T47D (cell line): ENCODE measurements around the gene AKAP11.

Source experiments
- DNase-seq, 2 experiments: peaks; one replicate each; pipeline versions ENCODE4 v3.0.0 to v3.0.0-alpha.2; 2011 to 2012; ENCODE audit warnings: low read depth in 1 of 2, low spot score in 1 of 2
- JUND ChIP-seq: IDR thresholded peaks from 2 replicates; pipeline ENCODE4 v1.6.1; 2012; ENCODE audit warnings: low read depth
- in situ Hi-C: cut with HindIII; loops from 2 replicates; pipeline ENCODE4 v1.10.0; 2016; ENCODE audit warnings: low sequenced_read_pairs, low pct_unique_long_range_greater_than_20kb

AKAP11 gene

DNA sequence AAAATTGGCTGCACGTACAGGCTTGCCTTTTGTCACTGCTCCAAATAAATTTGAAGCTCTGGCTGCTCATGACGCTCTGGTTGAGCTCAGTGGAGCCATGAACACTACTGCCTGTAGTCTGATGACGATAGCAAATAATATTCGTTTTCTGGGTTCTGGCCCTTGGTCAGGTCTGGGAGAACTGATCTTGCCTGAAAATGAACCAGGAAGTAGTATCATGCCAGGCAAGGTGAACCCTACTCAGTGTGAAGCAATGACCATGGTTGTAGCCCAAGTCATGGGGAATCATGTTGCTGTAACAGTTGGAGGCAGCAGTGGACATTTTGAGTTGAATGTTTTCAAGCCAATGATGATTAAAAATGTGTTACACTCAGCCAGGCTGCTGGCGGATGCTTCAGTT lies 16.1 kb upstream of the AKAP11 start:
- TF ChIP-seq JUND, result no peak
- in situ Hi-C loops, result no loop called here
- DNase-seq, result no peak

DNA sequence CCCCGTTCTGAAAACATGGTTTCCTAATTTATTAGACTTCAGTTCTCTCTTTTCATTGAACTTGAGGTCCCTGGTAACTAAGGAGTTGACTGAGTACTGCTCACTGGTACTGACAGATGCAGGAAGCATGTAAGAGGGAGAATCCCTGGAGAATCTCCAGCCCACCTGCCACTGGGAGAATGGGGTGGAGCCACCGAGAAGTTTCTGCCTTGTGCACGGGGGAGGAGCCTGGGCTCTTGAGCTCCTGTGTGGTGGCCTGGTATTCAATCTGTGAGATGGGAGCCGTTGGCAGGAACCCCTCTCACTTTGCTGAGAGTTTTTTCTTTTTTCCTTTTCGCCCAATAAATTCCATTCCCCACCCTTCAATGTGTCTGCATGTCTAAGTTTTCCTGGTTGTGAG lies 13.2 kb upstream of the AKAP11 start:
- in situ Hi-C loops, result no loop called here
- no peak for TF ChIP-seq JUND
- no peak for DNase-seq

DNA sequence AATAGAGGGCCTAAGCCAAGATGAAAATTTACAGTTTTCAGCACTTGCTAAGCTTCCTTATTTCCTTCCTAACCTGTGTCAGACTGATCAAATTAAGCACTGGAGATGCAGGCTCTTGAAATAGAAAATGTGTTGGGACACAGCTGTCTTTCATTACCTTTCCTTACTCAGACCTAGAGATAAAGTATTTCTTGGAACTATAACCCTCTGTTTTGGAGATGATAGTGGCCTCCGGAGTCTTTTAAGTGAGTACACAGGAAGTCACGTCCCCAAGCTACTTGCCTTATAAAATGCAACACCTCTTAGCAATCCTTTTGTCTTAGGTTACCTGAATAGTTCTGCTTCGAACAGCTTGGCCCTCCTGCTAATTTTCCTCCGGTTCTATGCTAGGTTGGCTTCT lies 12.4 kb upstream of the AKAP11 start:
- no peak for TF ChIP-seq JUND
- in situ Hi-C loops, result no loop called here
- DNase-seq, result no peak

DNA sequence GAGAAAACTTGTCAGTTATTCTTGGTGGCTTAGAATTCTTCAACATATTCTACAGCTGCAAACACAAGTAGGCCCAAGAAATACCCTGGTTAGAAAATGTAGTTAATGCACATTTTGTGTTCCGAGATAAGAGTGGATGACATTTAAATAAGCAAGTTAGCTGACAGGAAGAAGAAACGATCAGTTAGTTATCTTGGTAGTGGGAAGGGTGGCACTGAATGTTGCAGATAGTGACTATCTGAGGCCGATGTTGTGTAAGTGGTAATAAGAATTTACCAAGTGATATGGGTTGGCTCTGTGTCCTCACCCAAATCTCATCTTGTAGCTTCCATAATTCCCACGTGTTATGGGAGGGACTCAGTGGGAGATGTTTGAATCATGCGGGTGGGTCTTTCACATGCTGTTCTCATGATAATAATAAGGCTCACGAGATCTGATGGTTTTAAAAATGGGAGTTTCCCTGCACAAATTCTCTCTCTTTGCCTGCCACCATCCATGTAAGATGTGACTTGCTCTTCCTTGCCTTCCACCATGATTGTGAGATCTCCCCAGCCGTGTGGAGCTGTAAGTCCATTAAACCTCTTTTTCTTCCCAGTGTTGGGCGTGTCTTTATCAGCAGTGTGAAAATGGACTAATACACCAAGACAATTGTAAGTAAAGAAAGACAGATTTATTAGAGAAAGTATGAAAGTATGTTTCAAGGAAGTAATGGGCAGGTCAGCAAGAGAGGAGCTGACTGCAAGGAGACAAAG lies 10.9 kb upstream of the AKAP11 start:
- DNase-seq, result no peak
- TF ChIP-seq JUND, result no peak
- in situ Hi-C loops, result no loop called here

DNA sequence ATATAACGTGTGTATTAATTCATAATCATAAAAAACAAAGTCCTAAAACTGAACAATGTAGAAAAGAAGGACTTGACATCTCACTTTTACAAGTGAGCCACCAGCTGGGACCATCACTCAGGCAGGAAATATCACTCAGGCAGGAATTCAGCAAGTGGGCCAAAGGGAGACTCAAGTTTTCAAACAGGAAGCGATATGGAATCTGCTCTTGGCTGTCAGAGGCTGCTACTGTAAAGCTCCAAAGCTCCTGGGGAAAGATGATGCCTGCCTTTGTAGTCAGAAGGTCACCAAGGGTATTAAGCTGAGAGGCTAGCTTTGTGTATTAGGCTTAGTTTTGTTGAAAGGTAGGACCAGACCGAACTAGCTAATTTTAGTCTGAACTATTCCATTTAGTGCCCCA lies 5.5 kb upstream of the AKAP11 start:
- in situ Hi-C loops, result no loop called here
- TF ChIP-seq JUND, result no peak
- no peak for DNase-seq

DNA sequence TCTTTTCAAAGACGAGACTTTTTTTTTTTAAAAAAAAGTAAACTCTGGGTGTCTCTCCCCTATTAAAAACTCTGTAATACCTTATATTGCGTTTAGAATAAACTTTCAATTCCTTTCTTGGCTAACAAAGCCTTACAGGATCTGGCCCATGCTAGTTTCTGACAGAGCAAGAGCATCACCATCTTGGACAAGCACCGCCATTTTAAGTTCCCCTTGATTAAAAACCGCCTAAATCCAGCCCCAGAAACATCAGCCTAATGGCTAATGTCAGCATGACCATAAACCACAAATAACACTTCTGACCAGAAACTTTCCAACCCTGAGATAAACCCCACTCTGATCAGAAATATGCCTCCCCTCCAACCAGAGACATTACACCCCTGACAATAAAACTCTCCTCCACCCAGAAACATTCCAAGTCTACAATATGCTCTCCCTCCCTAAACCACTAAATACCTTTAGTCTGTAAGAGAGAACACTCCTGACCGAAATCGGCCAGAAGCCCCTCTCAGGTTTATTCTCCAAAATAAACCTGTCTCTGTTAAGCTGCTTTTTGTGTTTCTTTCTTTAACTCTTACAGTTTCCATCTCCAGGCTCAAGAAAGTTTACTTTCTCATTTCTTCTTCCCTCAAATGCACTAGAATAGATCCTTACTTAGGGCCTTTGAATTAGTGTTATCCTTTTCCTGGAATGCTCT lies 1.6 kb upstream of the AKAP11 start:
- DNase-seq, result no peak
- in situ Hi-C loops, result no loop called here
- TF ChIP-seq JUND, result no peak

DNA sequence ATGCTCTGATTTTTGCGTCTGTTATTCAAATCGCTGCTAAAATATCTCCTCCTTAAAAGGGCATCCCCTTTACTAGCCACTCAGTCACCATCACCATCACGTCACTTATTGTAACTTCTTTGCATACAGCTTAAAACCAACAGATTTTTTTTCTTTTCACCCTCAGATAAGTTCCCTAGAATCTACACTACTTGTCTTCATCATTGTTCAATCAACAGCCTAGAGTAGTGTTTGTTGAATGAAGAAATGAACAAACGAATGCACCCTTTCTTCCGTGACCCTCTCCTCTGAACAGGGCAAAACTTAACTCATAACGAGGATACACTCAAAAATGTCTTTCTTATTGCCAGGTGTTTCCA lies 1.1 kb upstream of the AKAP11 start:
- no peak for TF ChIP-seq JUND
- in situ Hi-C loops, result no loop called here
- no peak for DNase-seq

DNA sequence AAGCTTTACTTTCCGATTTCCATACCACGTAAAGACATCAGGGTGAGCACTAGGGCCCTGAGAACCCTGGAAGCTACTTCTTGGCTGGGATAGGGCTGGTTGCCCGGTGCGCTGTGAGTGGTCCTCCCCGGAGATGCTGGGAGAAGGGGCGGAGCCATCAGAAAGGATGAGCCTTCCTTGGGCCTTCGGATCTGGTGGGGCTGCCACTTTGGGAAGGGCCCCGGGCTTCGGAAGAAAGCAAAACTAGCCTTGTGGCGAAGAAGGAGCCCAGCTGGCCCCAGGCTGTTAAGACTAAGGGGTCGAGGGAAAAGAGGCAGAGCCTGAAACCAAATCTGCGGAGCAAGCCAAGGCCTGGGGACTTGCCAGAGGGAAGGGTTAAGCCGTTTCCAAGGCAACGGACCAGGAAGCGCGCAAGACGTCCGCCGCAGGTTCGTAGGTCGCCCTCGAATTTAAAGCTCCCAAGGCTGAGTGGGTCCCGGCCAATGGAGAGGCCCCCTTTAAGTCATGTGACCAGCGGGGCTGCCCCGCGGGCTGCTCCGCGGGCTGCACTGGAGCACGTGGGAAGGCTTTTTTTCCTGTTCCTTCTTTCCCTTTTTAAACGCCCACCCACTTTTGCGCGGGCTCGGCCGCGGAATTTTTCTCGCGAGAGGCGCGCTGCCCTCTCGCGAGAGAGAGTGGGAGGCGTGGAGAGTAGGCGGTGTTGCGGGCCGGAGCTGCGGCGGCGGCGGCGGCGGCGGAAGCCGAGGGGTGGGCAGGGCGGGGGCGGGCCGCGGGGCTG lies 426 bp upstream of the AKAP11 start:
- in situ Hi-C loops, result no loop called here
- no peak for TF ChIP-seq JUND
- DNase-seq, result peak; percentile 56 to 96

DNA sequence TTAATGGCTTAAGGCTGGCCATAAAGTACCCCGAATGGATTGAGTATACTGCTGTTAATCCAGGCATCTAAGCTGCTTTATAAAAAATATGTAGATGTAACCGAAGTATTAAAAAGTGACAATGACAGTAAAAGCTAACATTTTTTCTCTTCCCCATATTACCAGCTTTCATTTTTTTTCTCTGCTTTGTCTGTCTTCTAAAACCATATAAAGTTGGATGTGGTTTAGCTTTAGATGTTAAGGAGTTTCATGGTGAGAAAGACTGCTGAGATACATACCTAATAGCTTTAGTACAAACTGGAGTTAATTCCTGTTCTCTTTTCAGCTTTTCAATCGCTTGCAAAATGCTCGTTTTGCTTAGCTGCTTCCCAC lies 838 bp downstream of the AKAP11 start:
- no peak for TF ChIP-seq JUND
- in situ Hi-C loops, result no loop called here
- no peak for DNase-seq

DNA sequence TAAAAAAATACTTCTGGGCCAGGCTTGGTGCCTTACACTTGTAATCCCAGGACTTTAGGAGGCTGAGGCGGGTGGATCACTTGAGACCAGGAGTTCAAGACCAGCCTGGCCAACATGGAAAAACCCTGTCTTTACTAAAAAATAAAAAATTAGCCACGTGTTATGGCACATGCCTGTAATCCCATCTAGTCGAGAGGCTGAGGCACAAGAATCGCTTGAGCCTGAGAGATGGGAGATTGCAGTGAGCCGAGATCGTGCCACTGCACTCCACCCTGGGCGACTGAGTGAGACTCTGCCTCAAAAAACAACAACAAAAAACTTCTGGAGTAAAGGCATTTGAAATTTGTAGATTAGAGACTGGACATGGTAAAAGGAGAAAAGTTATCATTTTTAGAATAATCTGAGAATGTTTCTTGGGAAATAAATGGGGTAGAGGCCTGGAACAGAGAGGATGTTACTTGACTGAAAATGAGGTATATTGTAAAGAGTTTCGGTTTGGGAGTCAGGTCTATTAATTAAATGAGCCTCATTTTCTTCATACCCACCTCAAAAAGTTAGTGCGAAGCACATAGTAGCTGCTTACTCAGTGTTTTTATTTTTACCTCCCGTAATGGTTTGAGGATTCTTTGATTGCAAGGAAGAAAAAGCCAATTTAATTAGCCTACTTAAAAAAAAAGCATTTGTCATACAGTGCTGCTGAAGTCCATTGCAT lies 2.6 kb downstream of the AKAP11 start:
- DNase-seq, result no peak
- in situ Hi-C loops, result no loop called here
- no peak for TF ChIP-seq JUND

DNA sequence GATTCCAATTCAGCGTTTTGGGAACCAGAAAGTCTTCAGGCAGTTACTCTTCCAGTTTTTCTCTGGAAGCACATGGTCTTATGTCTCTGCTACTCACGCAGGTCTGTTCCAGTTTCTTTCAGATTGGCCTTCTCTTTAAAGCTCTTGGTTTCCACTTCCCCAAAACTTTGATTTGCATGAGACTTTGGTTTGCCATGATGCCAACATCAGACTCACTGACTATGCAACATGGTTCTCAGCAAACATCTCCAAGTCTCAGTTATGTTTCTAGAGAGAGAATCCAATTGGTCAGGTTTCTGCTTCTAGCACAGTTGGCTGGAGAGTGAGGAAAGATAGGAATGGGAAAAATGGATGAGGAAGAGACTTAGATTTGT lies 3.1 kb downstream of the AKAP11 start:
- DNase-seq, result no peak
- TF ChIP-seq JUND, result no peak
- in situ Hi-C loops, result no loop called here

DNA sequence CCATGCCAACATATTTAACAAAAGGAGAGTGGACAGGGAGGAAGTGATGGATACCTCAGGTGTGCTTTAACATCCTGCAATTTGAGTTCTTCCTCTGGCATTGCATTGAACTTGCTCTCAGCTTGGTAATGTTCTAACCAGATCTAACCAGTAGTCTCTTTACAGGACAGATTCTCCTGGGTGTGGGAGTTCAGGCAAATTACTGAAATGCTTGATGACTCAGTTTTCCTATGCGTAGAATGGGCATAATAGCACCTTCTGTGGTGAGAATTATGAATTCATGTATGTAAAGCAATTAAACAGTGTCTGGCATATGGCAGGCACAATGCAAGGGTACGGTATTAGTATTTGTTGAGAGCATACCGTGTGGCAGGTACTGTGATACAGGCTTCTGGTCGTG lies 3.6 kb downstream of the AKAP11 start:
- in situ Hi-C loops, result no loop called here
- no peak for DNase-seq
- TF ChIP-seq JUND, result no peak

DNA sequence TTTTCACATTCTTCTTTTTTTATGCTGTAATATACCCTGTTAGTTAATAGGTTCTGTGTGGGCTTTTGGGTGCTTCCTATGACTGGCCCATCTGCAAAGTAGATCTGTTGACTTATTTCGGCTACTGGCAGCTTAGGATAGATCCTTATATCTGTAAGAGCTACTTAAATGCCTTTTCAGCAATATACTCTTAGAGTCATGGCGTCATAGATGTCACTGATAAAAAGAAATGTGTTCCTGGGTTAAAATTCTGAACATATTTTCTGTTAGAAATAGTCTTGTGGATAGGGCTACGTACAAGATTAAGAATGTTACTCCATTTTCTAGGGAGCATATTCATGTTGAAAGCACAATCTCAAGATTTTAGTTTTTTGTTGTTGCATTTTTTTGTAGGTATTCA lies 4.7 kb downstream of the AKAP11 start:
- in situ Hi-C loops, result no loop called here
- DNase-seq, result no peak
- TF ChIP-seq JUND, result no peak
